Right lobe of liver (tissue), 4 donors: ENCODE results near the gene E2F1.

Experiments used
- CTCF ChIP-seq, 4 donors: fragments of 200-600 bp in 3 of 4; fragments of 450-650 bp in 1 of 4; IDR thresholded peaks; one replicate each; pipeline versions ENCODE4 v1.5.1 to v1.8.0; 2016 to 2022; ENCODE audit warnings: antibody characterized with exemption in 4 of 4, mild to moderate bottlenecking in 2 of 4
- POLR2A ChIP-seq: fragments of 450-650 bp; IDR thresholded peaks from one replicate; pipeline ENCODE4 v1.6.1; 2017; ENCODE audit warnings: antibody characterized with exemption, mild to moderate bottlenecking
- donor health status: DM: no; HTN: no; CAD: no.
- donor health status: DM: no; HTN: no; CAD: no.
- donor health status: DM: no; HTN: yes; CAD: no.

GRCh38 chr20:33687370-33687915 is 1.3 kb upstream of the E2F1 start:
- TF ChIP-seq CTCF (IDR thresholded peaks at IDR 0.05) (no peak), POLR2A (no peak)
